ENCODE results near the gene ATXN1L. TPM values are rescaled to one million over a fixed set of nuclear protein-coding genes. Genes with fewer than 3 reads are reported as not detected.
"Not testable (repeated sequence)": the region's sequence is repeated elsewhere in the genome, so short reads cannot be mapped to it uniquely, and the experiment has no call there.

Gene ATXN1L
- total RNA-seq, 4 donors from 2014 or later: 30.4 to 56.5 (median 40.9) TPM

- TF ChIP-seq POLR2A (IDR thresholded peaks at IDR 0.05) (no peak), POLR2AphosphoS5 (IDR thresholded peaks at IDR 0.05) (no peak), EP300 (IDR thresholded peaks at IDR 0.05) (no peak), CTCF (IDR thresholded peaks at IDR 0.05) (no peak)
- H3K27me3 ChIP-seq: no peaks in the 10 kb centered on the region
- H3K4me3 ChIP-seq: no peak overlapping the region
- H3K36me3 ChIP-seq: no peaks in the 10 kb centered on the region
- WGBS, 2 donors (ENCODE audit: low coverage in 1 of 2): 94 to 100% methylated on average over 1 to 2 of the region's 2 CpGs
- ATAC-seq: no peak
- H3K27ac ChIP-seq: no peak overlapping the region
- no peaks in the 10 kb centered on the region for H3K4me1 ChIP-seq
- no peaks in the 10 kb centered on the region for H3K9me3 ChIP-seq
These were observed 15.4 kb upstream of the ATXN1L start for GRCh38 chr16:71830359-71830758.

- H3K4me3 ChIP-seq, H3K27me3 ChIP-seq, H3K9me3 ChIP-seq, H3K27ac ChIP-seq, ATAC-seq, H3K4me1 ChIP-seq, H3K36me3 ChIP-seq: not testable (repeated sequence)
- 80 to 95% methylated on average over 1 to 3 of the region's 3 CpGs for WGBS, 2 donors (ENCODE audit: low coverage in 1 of 2)
These were observed 14.1 kb upstream of the ATXN1L start for GRCh38 chr16:71831698-71832097.

GRCh38 chr16:71832112-71832511, 13.7 kb upstream of the ATXN1L start:
- H3K4me3 ChIP-seq, H3K36me3 ChIP-seq, H3K4me1 ChIP-seq, H3K27ac ChIP-seq, H3K27me3 ChIP-seq, H3K9me3 ChIP-seq, ATAC-seq: not testable (repeated sequence)
- 79% methylated on average over 2 of the region's 2 CpGs; no CpG with 5 or more reads in 1 of the 2 donors for WGBS, 2 donors (ENCODE audit: low coverage in 1 of 2)

- Histone ChIP-seq H3K27me3 (no peaks in the 10 kb centered on the region), H3K4me1 (no peaks in the 10 kb centered on the region), H3K36me3 (no peaks in the 10 kb centered on the region), H3K27ac (no peak overlapping the region), H3K4me3 (no peak overlapping the region), H3K9me3 (no peaks in the 10 kb centered on the region)
- TF ChIP-seq CTCF (IDR thresholded peaks at IDR 0.05) (no peak), POLR2A (IDR thresholded peaks at IDR 0.05) (no peak), EP300 (IDR thresholded peaks at IDR 0.05) (no peak), POLR2AphosphoS5 (IDR thresholded peaks at IDR 0.05) (no peak)
- no peak for ATAC-seq
- WGBS, 2 donors (ENCODE audit: low coverage in 1 of 2): 78 to 83% methylated on average over 2 to 3 of the region's 3 CpGs
These were observed 11.5 kb upstream of the ATXN1L start for GRCh38 chr16:71834291-71834690.

GRCh38 chr16:71837150-71837549, 8.6 kb upstream of the ATXN1L start:
- no peaks in the 10 kb centered on the region for H3K9me3 ChIP-seq
- WGBS, 2 donors (ENCODE audit: low coverage in 1 of 2): 74 to 85% methylated on average over 2 to 3 of the region's 3 CpGs
- H3K4me3 ChIP-seq: no peak overlapping the region
- no peak overlapping the region for H3K27ac ChIP-seq
- no peaks in the 10 kb centered on the region for H3K4me1 ChIP-seq
- no peaks in the 10 kb centered on the region for H3K27me3 ChIP-seq
- ATAC-seq: no peak
- TF ChIP-seq CTCF (IDR thresholded peaks at IDR 0.05) (no peak), POLR2A (IDR thresholded peaks at IDR 0.05) (no peak), POLR2AphosphoS5 (IDR thresholded peaks at IDR 0.05) (no peak), EP300 (IDR thresholded peaks at IDR 0.05) (no peak)
- no peaks in the 10 kb centered on the region for H3K36me3 ChIP-seq

- no peak for TF ChIP-seq CTCF (IDR thresholded peaks at IDR 0.05)
- TF ChIP-seq POLR2A (IDR thresholded peaks at IDR 0.05): no peak
- no peak overlapping the region for H3K4me3 ChIP-seq
- H3K4me1 ChIP-seq: peaks cover 0 to 2% (median 0%) of the 10 kb centered on the region in 3 donors
- no peaks in the 10 kb centered on the region for H3K36me3 ChIP-seq
- H3K9me3 ChIP-seq: no peaks in the 10 kb centered on the region
- H3K27ac ChIP-seq: no peak overlapping the region
- H3K27me3 ChIP-seq: no peaks in the 10 kb centered on the region
- WGBS, 2 donors (ENCODE audit: low coverage in 1 of 2): 40 to 71% methylated on average over 2 to 7 of the region's 7 CpGs
- no peak for ATAC-seq
These were observed 5.7 kb upstream of the ATXN1L start for GRCh38 chr16:71840052-71840451.

Measured in gastroesophageal sphincter (tissue), 4 donors.